ENCODE measurements around the gene TPM2. TPM values are rescaled to one million over a fixed set of nuclear protein-coding genes. Genes with fewer than 3 reads are reported as not detected.
A peak's percentile ranks its signal among the peaks of the same experiment; 100 is the strongest.

TPM2 gene
- total RNA-seq, 1 donor from 2014 or later = 515 TPM

DNA sequence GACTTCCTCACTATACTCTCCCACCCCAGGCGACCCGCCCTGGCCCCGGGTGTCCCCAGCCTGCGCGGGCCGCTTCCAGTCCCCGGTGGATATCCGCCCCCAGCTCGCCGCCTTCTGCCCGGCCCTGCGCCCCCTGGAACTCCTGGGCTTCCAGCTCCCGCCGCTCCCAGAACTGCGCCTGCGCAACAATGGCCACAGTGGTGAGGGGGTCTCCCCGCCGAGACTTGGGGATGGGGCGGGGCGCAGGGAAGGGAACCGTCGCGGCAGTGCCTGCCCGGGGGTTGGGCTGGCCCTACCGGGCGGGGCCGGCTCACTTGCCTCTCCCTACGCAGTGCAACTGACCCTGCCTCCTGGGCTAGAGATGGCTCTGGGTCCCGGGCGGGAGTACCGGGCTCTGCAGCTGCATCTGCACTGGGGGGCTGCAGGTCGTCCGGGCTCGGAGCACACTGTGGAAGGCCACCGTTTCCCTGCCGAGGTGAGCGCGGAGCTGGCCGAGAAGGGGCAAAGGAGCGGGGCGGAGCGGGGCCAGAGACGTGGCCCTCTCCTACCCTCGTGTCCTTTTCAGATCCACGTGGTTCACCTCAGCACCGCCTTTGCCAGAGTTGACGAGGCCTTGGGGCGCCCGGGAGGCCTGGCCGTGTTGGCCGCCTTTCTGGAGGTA, 13.9 kb downstream of the TPM2 start:
- H3K27ac Mint-ChIP-seq (ENCODE audit: unreplicated experiment) = no peak overlapping the region
- H3K36me3 Mint-ChIP-seq (ENCODE audit: unreplicated experiment) = no peaks in the 10 kb centered on the region
- no peaks in the 10 kb centered on the region for H3K27me3 Mint-ChIP-seq (ENCODE audit: unreplicated experiment)
- H3K4me3 Mint-ChIP-seq (ENCODE audit: unreplicated experiment) = peak overlapping the region; percentile 38
- H3K4me1 Mint-ChIP-seq (ENCODE audit: unreplicated experiment) = peaks cover 44% of the 10 kb centered on the region
- DNase-seq (ENCODE audit: extremely low spot score, unreplicated experiment) = peak; percentile 88
- H3K9me3 Mint-ChIP-seq (ENCODE audit: unreplicated experiment) = no peaks in the 10 kb centered on the region
- TF ChIP-seq, protein P1, sequence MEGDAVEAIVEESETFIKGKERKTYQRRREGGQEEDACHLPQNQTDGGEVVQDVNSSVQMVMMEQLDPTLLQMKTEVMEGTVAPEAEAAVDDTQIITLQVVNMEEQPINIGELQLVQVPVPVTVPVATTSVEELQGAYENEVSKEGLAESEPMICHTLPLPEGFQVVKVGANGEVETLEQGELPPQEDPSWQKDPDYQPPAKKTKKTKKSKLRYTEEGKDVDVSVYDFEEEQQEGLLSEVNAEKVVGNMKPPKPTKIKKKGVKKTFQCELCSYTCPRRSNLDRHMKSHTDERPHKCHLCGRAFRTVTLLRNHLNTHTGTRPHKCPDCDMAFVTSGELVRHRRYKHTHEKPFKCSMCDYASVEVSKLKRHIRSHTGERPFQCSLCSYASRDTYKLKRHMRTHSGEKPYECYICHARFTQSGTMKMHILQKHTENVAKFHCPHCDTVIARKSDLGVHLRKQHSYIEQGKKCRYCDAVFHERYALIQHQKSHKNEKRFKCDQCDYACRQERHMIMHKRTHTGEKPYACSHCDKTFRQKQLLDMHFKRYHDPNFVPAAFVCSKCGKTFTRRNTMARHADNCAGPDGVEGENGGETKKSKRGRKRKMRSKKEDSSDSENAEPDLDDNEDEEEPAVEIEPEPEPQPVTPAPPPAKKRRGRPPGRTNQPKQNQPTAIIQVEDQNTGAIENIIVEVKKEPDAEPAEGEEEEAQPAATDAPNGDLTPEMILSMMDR (IDR thresholded peaks at IDR 0.05) = no peak

DNA sequence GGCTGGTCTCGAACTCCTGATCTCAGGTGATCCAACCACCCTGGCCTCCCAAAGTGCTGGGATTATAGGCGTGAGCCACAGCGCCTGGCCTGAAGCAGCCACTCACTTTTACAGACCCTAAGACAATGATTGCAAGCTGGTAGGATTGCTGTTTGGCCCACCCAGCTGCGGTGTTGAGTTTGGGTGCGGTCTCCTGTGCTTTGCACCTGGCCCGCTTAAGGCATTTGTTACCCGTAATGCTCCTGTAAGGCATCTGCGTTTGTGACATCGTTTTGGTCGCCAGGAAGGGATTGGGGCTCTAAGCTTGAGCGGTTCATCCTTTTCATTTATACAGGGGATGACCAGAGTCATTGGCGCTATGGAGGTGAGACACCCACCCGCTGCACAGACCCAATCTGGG, 14.5 kb downstream of the TPM2 start:
- Mint-ChIP-seq H3K36me3 (ENCODE audit: unreplicated experiment) (no peaks in the 10 kb centered on the region), H3K27me3 (ENCODE audit: unreplicated experiment) (no peaks in the 10 kb centered on the region), H3K4me1 (ENCODE audit: unreplicated experiment) (peaks cover 44% of the 10 kb centered on the region), H3K27ac (ENCODE audit: unreplicated experiment) (no peak overlapping the region), H3K9me3 (ENCODE audit: unreplicated experiment) (no peaks in the 10 kb centered on the region), H3K4me3 (ENCODE audit: unreplicated experiment) (peak overlapping the region; percentile 38)
- TF ChIP-seq, protein P1 (IDR thresholded peaks at IDR 0.05) = no peak
- DNase-seq (ENCODE audit: extremely low spot score, unreplicated experiment) = no peak

DNA sequence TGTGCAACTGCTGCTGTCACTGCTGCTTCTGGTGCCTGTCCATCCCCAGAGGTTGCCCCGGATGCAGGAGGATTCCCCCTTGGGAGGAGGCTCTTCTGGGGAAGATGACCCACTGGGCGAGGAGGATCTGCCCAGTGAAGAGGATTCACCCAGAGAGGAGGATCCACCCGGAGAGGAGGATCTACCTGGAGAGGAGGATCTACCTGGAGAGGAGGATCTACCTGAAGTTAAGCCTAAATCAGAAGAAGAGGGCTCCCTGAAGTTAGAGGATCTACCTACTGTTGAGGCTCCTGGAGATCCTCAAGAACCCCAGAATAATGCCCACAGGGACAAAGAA, 15.7 kb downstream of the TPM2 start:
- H3K9me3 Mint-ChIP-seq (ENCODE audit: unreplicated experiment) = no peaks in the 10 kb centered on the region
- H3K27ac Mint-ChIP-seq (ENCODE audit: unreplicated experiment) = no peak overlapping the region
- no peaks in the 10 kb centered on the region for H3K27me3 Mint-ChIP-seq (ENCODE audit: unreplicated experiment)
- TF ChIP-seq, protein P1 (IDR thresholded peaks at IDR 0.05) = no peak
- no peak overlapping the region for H3K4me3 Mint-ChIP-seq (ENCODE audit: unreplicated experiment)
- H3K4me1 Mint-ChIP-seq (ENCODE audit: unreplicated experiment) = peaks cover 47% of the 10 kb centered on the region
- no peaks in the 10 kb centered on the region for H3K36me3 Mint-ChIP-seq (ENCODE audit: unreplicated experiment)
- no peak for DNase-seq (ENCODE audit: extremely low spot score, unreplicated experiment)

DNA sequence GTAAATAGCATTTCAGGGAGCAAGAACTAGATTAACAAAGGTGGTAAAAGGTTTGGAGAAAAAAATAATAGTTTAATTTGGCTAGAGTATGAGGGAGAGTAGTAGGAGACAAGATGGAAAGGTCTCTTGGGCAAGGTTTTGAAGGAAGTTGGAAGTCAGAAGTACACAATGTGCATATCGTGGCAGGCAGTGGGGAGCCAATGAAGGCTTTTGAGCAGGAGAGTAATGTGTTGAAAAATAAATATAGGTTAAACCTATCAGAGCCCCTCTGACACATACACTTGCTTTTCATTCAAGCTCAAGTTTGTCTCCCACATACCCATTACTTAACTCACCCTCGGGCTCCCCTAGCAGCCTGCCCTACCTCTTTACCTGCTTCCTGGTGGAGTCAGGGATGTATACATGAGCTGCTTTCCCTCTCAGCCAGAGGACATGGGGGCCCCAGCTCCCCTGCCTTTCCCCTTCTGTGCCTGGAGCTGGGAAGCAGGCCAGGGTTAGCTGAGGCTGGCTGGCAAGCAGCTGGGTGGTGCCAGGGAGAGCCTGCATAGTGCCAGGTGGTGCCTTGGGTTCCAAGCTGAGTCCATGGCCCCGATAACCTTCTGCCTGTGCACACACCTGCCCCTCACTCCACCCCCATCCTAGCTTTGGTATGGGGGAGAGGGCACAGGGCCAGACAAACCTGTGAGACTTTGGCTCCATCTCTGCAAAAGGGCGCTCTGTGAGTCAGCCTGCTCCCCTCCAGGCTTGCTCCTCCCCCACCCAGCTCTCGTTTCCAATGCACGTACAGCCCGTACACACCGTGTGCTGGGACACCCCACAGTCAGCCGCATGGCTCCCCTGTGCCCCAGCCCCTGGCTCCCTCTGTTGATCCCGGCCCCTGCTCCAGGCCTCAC, 16.3 kb downstream of the TPM2 start, which contains the start of gene CA9:
TSS of gene CA9 (plus strand) at position 797 of the 893 bp plus-strand sequence. CDS start at position 829, 32 bp downstream.
- Mint-ChIP-seq H3K4me1 (ENCODE audit: unreplicated experiment) (peaks cover 47% of the 10 kb centered on the region), H3K27ac (ENCODE audit: unreplicated experiment) (no peak within 1 kb of the TSS), H3K4me3 (ENCODE audit: unreplicated experiment) (no peak within 1 kb of the TSS), H3K36me3 (ENCODE audit: unreplicated experiment) (no peaks in the 10 kb centered on the region), H3K9me3 (ENCODE audit: unreplicated experiment) (no peaks in the 10 kb centered on the region), H3K27me3 (ENCODE audit: unreplicated experiment) (no peaks in the 10 kb centered on the region)
- no peak for DNase-seq (ENCODE audit: extremely low spot score, unreplicated experiment)
- TF ChIP-seq, protein P1 (IDR thresholded peaks at IDR 0.05) = no peak

Measured in osteocyte (in vitro differentiated cells).